HCT116 (cell line): Measurements from ENCODE around the gene PRMT7. TPM values are rescaled to one million over a fixed set of nuclear protein-coding genes. Genes with fewer than 3 reads are reported as not detected.

Experiments
- ATAC-seq: fragments of 200-7000 bp; cut with Tn5 transposase; 2 replicates; pipeline ENCODE4 v1.9.1; 2020; ENCODE audit warnings: mild to moderate bottlenecking, moderate library complexity
- BruUV-seq: library from RNA; stranded (reverse); fragments of 400-500 nt; replicated peaks from 2 replicates; lab custom pipeline; 2021; lab: Mats Ljungman, UMichigan
- CTCF ChIA-PET: fragments of 300-600 bp; sonication (Branson Sonifier 250); formaldehyde crosslinking; loops from one replicate; lab custom pipeline; 2021; ENCODE audit warnings: antibody characterized with exemption; lab: Charles Lee
- POLR2A ChIA-PET: fragments of 300-600, 350-600 bp; sonication (Branson Sonifier 250); formaldehyde crosslinking; loops from one replicate; lab custom pipeline; 2021; ENCODE audit warnings: antibody characterized with exemption; lab: Charles Lee
- RAD21 ChIA-PET, 2 experiments: fragments of 300-600 bp; sonication (Branson Sonifier 250); formaldehyde crosslinking; loops; one replicate each; lab custom pipeline; 2023; ENCODE audit warnings: low total read pairs in 2 of 2; ENCODE audit not compliant: uncharacterized antibody in 2 of 2, unreplicated experiment in 2 of 2, low non-redundant PET in 1 of 2; lab: Charles Lee
- DNase-seq: peaks from one replicate; pipeline ENCODE4 v3.0.0-alpha.2; 2010; ENCODE audit warnings: low read depth, low spot score
- H2AFZ ChIP-seq: fragments of 200-600 bp; shearing (Covaris generic), sonication (generic); 2 replicates; pipeline ENCODE4 v1.6.1; 2017; ENCODE audit warnings: low read depth, mixed run types, mixed read lengths, antibody characterized with exemption, low read length; ENCODE audit not compliant: poor library complexity, severe bottlenecking
- H3K27ac ChIP-seq: 2 replicates; pipeline ENCODE4 v1.5.1; 2012; ENCODE audit warnings: low read depth, low read length
- H3K27me3 ChIP-seq: fragments of 200-600 bp; sonication (generic); 2 replicates; pipeline ENCODE4 v1.6.1; 2016; ENCODE audit warnings: mixed run types, low read length, mixed read lengths; ENCODE audit not compliant: insufficient read depth
- H3K36me3 ChIP-seq, 2 experiments: fragments of 200-500 bp in 1 of 2; fragments of 200-600 bp in 1 of 2; sonication (Bioruptor generic) in 1 of 2; sonication (generic) in 1 of 2; 2 replicates each; pipeline versions ENCODE4 v1.5.1 to v1.6.1; 2014 to 2016; ENCODE audit warnings: low read length in 2 of 2, inconsistent platforms in 1 of 2, mixed read lengths in 1 of 2, mixed run types in 1 of 2; ENCODE audit not compliant: insufficient read depth in 2 of 2, control insufficient read depth in 1 of 2
- H3K4me1 ChIP-seq, 2 experiments: fragments of 200-600 bp in 1 of 2; sonication (generic) in 1 of 2; 2 replicates each; pipeline versions ENCODE4 v1.5.1 to v1.6.1; 2012 to 2017; ENCODE audit warnings: low read length in 2 of 2, inconsistent platforms in 1 of 2, mild to moderate bottlenecking in 1 of 2, mixed read lengths in 1 of 2, mixed run types in 1 of 2, moderate library complexity in 1 of 2; ENCODE audit not compliant: insufficient read depth in 2 of 2, control insufficient read depth in 1 of 2
- H3K4me2 ChIP-seq: fragments of 200-600 bp; sonication (generic); 2 replicates; pipeline ENCODE4 v1.6.1; 2017; ENCODE audit warnings: mixed run types, low read length, mixed read lengths
- H3K4me3 ChIP-seq, 2 experiments: fragments of 200-600 bp in 1 of 2; sonication (generic) in 1 of 2; replicated peaks in 1 of 2; 2 replicates each; pipeline ENCODE4 v1.5.1; 2011 to 2016; ENCODE audit warnings: low read length in 2 of 2, control low read depth in 1 of 2, low read depth in 1 of 2, mild to moderate bottlenecking in 1 of 2, mixed read lengths in 1 of 2, mixed run types in 1 of 2
- H3K79me2 ChIP-seq: fragments of 200-600 bp; sonication (generic); 2 replicates; pipeline ENCODE4 v1.6.1; 2017; ENCODE audit warnings: mild to moderate bottlenecking, mixed run types, low read length, moderate library complexity, mixed read lengths; ENCODE audit not compliant: insufficient read depth
- H3K9ac ChIP-seq: fragments of 200-600 bp; sonication (generic); 2 replicates; pipeline ENCODE4 v1.6.1; 2016; ENCODE audit warnings: low read length, mixed read lengths
- H3K9me2 ChIP-seq: fragments of 200-600 bp; sonication (generic), shearing (Covaris generic); 2 replicates; pipeline ENCODE4 v1.6.1; 2017; ENCODE audit warnings: mixed run types, mild to moderate bottlenecking, moderate library complexity; ENCODE audit not compliant: insufficient read depth
- H3K9me3 ChIP-seq, 2 experiments: fragments of 200-500 bp in 1 of 2; fragments of 200-600 bp in 1 of 2; sonication (Bioruptor generic) in 1 of 2; sonication (generic) in 1 of 2; 2 replicates each; pipeline ENCODE4 v1.6.1; 2014 to 2017; ENCODE audit warnings: low read length in 2 of 2, mixed read lengths in 2 of 2, inconsistent platforms in 1 of 2, low read depth in 1 of 2, mild to moderate bottlenecking in 1 of 2, mixed run types in 1 of 2, moderate library complexity in 1 of 2; ENCODE audit not compliant: control insufficient read depth in 1 of 2, insufficient read depth in 1 of 2
- H4K20me1 ChIP-seq: fragments of 200-600 bp; sonication (generic), shearing (Covaris generic); 2 replicates; pipeline ENCODE4 v1.6.1; 2017; ENCODE audit warnings: mixed run types, mild to moderate bottlenecking, moderate library complexity; ENCODE audit not compliant: insufficient read depth
- CBX3 ChIP-seq: IDR thresholded peaks from 2 replicates; pipeline ENCODE4 v1.6.1; 2012; ENCODE audit warnings: low read depth
- EGR1 ChIP-seq: IDR thresholded peaks from 2 replicates; pipeline ENCODE4 v1.6.1; 2012; ENCODE audit warnings: low read depth
- ELF1 ChIP-seq: IDR thresholded peaks from 2 replicates; pipeline ENCODE4 v1.6.1; 2012; ENCODE audit warnings: low read depth, borderline replicate concordance
- EZH2phosphoT487 ChIP-seq: fragments of 200-600 bp; IDR thresholded peaks from 2 replicates; pipeline ENCODE4 v1.6.1; 2018; ENCODE audit warnings: antibody characterized with exemption, borderline replicate concordance
- JUND ChIP-seq: IDR thresholded peaks from 2 replicates; pipeline ENCODE4 v1.6.1; 2012
- POLR2A ChIP-seq: IDR thresholded peaks from 2 replicates; pipeline ENCODE4 v1.7.0; 2011; ENCODE audit warnings: borderline replicate concordance; ENCODE audit not compliant: insufficient read depth, insufficient read length; ENCODE audit errors: extremely low read depth
- POLR2AphosphoS5 ChIP-seq: IDR thresholded peaks from 2 replicates; pipeline ENCODE4 v1.6.1; 2011; ENCODE audit warnings: mild to moderate bottlenecking, low read depth, low read length, moderate library complexity
- RAD21 ChIP-seq: IDR thresholded peaks from 2 replicates; pipeline ENCODE4 v1.6.1; 2012; ENCODE audit warnings: low read depth, mild to moderate bottlenecking
- YY1 ChIP-seq: IDR thresholded peaks from 2 replicates; pipeline ENCODE4 v1.6.1; 2011; ENCODE audit warnings: low read length, low read depth, moderate library complexity, mild to moderate bottlenecking; ENCODE audit not compliant: insufficient replicate concordance; ENCODE audit errors: extremely low read depth
- intact Hi-C: fragments of 100-400 bp; cut with micrococcal nuclease; formaldehyde crosslinking; loops from 2 replicates; pipeline ENCODE4 v1.10.0; 2022
- total RNA-seq: library from RNA; stranded (reverse); gene quantifications from one replicate; pipeline ENCODE4 v1.2.1, GENCODE V29; 2021; ENCODE audit not compliant: unreplicated experiment
- TF ChIP-seq, protein P1 (sequence below): IDR thresholded peaks from 2 replicates; pipeline ENCODE4 v1.6.1; 2011; ENCODE audit warnings: mild to moderate bottlenecking, low read length, moderate library complexity; ENCODE audit not compliant: insufficient replicate concordance; ENCODE audit errors: extremely low read depth
- TF ChIP-seq, protein P2 (sequence below), 3 experiments: fragments of 200-600 bp in 1 of 3; sonication (generic) in 1 of 3; IDR thresholded peaks in 2 of 3; conservative IDR thresholded peaks in 1 of 3; 2 replicates each; pipeline ENCODE4 v1.5.1; 2012 to 2017; ENCODE audit warnings: low read depth in 2 of 3, low read length in 2 of 3, antibody characterized with exemption in 1 of 3, borderline replicate concordance in 1 of 3, control low read depth in 1 of 3, mild to moderate bottlenecking in 1 of 3, mixed read lengths in 1 of 3, mixed run types in 1 of 3, moderate library complexity in 1 of 3; ENCODE audit not compliant: insufficient read depth in 1 of 3
- TF ChIP-seq, protein P3 (sequence below): IDR thresholded peaks from 2 replicates; pipeline ENCODE4 v1.6.1; 2012; ENCODE audit warnings: low read depth

The PRMT7 gene
- total RNA-seq, 1 experiment from 2014 or later, result 34.4 TPM

DNA sequence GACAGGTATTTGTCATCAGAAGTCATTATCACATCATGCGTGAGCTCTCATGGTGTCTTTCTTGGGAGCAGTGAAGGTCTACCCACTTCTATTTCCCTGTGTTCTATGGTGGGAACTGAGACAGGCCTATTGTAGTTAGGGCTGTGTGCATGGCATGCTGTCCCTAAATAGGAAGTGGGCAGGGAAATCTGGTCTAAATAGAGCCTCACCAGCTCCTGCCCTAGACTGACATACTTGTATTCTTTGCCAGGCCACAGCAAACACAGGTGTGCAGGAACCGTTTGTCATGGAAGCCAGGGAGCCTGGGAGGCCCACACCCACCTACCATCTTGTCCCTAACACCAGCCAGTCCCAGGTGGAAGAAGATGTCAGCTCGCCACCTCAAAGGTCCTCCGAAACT, 36.4 kb upstream of the PRMT7 start:
- ChIA-PET RAD21 (no interaction called here), POLR2A (no interaction called here), CTCF (no interaction called here)
- ATAC-seq (no peak), DNase-seq (no peak)
- H3K4me1 ChIP-seq, result no peaks in the 10 kb centered on the region
- intact Hi-C loops, result no loop called here
- no peaks in the 10 kb centered on the region for H3K27me3 ChIP-seq
- H3K27ac ChIP-seq, result no peak overlapping the region
- H3K9me2 ChIP-seq, result no peaks in the 10 kb centered on the region
- H2AFZ ChIP-seq, result no peak overlapping the region
- no peak overlapping the region for H3K4me3 ChIP-seq
- H3K79me2 ChIP-seq, result peaks cover 64% of the 10 kb centered on the region
- H4K20me1 ChIP-seq, result peaks cover 10% of the 10 kb centered on the region; the same call in 1 of the 2 replicates
- peaks cover 0 to 13% of the 10 kb centered on the region in 2 experiments; a peak in 2 of 4 replicates for H3K36me3 ChIP-seq
- no peaks in the 10 kb centered on the region for H3K9me3 ChIP-seq
- TF ChIP-seq RAD21 (no peak), POLR2AphosphoS5 (no peak), EGR1 (no peak), ELF1 (no peak), CBX3 (no peak), POLR2A (no peak), YY1 (no peak), EZH2phosphoT487 (no peak), JUND (no peak)
- TF ChIP-seq, protein P1, sequence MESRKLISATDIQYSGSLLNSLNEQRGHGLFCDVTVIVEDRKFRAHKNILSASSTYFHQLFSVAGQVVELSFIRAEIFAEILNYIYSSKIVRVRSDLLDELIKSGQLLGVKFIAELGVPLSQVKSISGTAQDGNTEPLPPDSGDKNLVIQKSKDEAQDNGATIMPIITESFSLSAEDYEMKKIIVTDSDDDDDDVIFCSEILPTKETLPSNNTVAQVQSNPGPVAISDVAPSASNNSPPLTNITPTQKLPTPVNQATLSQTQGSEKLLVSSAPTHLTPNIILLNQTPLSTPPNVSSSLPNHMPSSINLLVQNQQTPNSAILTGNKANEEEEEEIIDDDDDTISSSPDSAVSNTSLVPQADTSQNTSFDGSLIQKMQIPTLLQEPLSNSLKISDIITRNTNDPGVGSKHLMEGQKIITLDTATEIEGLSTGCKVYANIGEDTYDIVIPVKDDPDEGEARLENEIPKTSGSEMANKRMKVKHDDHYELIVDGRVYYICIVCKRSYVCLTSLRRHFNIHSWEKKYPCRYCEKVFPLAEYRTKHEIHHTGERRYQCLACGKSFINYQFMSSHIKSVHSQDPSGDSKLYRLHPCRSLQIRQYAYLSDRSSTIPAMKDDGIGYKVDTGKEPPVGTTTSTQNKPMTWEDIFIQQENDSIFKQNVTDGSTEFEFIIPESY, result no peak
- TF ChIP-seq, protein P2, sequence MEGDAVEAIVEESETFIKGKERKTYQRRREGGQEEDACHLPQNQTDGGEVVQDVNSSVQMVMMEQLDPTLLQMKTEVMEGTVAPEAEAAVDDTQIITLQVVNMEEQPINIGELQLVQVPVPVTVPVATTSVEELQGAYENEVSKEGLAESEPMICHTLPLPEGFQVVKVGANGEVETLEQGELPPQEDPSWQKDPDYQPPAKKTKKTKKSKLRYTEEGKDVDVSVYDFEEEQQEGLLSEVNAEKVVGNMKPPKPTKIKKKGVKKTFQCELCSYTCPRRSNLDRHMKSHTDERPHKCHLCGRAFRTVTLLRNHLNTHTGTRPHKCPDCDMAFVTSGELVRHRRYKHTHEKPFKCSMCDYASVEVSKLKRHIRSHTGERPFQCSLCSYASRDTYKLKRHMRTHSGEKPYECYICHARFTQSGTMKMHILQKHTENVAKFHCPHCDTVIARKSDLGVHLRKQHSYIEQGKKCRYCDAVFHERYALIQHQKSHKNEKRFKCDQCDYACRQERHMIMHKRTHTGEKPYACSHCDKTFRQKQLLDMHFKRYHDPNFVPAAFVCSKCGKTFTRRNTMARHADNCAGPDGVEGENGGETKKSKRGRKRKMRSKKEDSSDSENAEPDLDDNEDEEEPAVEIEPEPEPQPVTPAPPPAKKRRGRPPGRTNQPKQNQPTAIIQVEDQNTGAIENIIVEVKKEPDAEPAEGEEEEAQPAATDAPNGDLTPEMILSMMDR (IDR thresholded peaks at IDR 0.05 in 2 of 3, conservative IDR thresholded peaks at IDR 0.05 in 1 of 3; ENCODE audit: borderline replicate concordance in 1 of 3, insufficient read depth in 1 of 3, low read depth in 2 of 3, low read length in 2 of 3), result no peak
- TF ChIP-seq, protein P3, sequence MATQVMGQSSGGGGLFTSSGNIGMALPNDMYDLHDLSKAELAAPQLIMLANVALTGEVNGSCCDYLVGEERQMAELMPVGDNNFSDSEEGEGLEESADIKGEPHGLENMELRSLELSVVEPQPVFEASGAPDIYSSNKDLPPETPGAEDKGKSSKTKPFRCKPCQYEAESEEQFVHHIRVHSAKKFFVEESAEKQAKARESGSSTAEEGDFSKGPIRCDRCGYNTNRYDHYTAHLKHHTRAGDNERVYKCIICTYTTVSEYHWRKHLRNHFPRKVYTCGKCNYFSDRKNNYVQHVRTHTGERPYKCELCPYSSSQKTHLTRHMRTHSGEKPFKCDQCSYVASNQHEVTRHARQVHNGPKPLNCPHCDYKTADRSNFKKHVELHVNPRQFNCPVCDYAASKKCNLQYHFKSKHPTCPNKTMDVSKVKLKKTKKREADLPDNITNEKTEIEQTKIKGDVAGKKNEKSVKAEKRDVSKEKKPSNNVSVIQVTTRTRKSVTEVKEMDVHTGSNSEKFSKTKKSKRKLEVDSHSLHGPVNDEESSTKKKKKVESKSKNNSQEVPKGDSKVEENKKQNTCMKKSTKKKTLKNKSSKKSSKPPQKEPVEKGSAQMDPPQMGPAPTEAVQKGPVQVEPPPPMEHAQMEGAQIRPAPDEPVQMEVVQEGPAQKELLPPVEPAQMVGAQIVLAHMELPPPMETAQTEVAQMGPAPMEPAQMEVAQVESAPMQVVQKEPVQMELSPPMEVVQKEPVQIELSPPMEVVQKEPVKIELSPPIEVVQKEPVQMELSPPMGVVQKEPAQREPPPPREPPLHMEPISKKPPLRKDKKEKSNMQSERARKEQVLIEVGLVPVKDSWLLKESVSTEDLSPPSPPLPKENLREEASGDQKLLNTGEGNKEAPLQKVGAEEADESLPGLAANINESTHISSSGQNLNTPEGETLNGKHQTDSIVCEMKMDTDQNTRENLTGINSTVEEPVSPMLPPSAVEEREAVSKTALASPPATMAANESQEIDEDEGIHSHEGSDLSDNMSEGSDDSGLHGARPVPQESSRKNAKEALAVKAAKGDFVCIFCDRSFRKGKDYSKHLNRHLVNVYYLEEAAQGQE, result no peak
- H3K4me2 ChIP-seq, result no peak overlapping the region
- H3K9ac ChIP-seq, result no peak overlapping the region
- BruUV-seq, result no TSS peak
